ENCODE results near the gene VPS52.

Gene VPS52

DNA sequence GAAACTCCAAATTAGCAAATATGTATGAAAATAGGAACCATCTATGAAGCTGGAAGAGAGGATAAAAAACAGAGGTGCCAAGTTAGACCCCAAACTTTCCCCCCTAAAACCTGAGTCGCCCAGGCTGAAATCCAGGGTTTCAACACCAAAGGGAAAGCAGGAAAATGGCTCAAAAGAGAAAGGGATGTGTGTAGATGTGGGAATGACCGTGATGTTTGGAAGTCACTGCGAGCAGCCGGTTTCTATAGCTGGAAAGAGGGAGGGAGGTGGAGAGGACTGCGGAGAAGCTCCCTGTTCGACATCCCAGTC, 58.9 kb downstream of the VPS52 start:
- no peak for DNase-seq (ENCODE audit: extremely low read depth in 1 of 2, low read depth in 1 of 2)

DNA sequence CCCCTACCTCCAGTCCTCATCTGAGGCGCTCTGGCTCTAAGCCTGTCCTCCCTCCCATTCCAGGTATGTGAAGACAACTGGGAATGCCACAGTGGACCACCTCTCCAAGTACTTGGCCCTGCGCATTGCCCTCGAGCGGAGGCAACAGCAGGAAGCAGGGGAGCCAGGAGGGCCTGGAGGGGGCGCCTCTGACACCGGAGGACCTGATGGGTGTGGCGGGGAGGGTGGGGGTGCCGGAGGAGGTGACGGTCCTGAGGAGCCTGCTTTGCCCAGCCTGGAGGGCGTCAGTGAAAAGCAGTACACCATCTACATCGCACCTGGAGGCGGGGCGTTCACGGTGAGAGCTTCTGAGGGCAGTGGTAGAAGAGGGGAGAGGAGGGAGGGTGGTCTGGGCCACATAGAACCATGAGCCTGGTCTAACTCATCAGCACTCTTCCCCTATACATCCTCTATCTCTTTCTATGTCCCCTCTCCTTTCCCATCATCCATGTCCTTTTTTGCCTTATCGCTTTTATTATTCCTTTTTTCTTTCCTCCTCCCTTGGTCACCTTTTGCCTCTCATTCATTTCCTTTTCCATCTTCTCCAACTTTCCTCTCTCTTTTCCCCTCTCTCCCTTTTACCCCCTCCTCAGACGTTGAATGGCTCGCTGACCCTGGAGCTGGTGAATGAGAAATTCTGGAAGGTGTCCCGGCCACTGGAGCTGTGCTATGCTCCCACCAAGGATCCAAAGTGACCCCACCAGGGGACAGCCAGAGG, 59.8 kb downstream of the VPS52 start:
- no peak for DNase-seq (ENCODE audit: extremely low read depth in 1 of 2, low read depth in 1 of 2)

DNA sequence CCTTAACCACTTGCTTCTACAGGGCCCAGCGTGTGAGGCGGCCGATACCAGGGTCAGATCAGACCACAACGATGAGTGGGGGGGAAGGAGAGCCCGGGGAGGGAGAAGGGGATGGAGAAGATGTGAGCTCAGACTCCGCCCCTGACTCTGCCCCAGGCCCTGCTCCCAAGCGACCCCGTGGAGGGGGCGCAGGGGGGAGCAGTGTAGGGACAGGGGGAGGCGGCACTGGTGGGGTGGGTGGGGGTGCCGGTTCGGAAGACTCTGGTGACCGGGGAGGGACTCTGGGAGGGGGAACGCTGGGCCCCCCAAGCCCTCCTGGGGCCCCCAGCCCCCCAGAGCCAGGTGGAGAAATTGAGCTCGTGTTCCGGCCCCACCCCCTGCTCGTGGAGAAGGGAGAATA, 60.5 kb downstream of the VPS52 start:
- no peak for DNase-seq (ENCODE audit: extremely low read depth in 1 of 2, low read depth in 1 of 2)

DNA sequence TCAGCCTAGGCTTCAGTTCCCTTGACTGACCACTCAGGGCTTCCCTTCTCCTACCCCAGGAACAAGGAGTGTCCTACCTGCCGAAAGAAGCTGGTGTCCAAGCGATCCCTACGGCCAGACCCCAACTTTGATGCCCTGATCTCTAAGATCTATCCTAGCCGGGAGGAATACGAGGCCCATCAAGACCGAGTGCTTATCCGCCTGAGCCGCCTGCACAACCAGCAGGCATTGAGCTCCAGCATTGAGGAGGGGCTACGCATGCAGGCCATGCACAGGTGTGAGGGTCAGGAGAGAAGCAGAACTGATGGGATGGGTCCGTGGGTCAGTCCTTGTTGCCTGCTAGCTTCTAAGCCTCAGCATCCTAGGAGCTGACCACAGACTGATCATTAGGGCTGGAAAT, 61.8 kb downstream of the VPS52 start:
- no peak for DNase-seq (ENCODE audit: extremely low read depth in 1 of 2, low read depth in 1 of 2)

DNA sequence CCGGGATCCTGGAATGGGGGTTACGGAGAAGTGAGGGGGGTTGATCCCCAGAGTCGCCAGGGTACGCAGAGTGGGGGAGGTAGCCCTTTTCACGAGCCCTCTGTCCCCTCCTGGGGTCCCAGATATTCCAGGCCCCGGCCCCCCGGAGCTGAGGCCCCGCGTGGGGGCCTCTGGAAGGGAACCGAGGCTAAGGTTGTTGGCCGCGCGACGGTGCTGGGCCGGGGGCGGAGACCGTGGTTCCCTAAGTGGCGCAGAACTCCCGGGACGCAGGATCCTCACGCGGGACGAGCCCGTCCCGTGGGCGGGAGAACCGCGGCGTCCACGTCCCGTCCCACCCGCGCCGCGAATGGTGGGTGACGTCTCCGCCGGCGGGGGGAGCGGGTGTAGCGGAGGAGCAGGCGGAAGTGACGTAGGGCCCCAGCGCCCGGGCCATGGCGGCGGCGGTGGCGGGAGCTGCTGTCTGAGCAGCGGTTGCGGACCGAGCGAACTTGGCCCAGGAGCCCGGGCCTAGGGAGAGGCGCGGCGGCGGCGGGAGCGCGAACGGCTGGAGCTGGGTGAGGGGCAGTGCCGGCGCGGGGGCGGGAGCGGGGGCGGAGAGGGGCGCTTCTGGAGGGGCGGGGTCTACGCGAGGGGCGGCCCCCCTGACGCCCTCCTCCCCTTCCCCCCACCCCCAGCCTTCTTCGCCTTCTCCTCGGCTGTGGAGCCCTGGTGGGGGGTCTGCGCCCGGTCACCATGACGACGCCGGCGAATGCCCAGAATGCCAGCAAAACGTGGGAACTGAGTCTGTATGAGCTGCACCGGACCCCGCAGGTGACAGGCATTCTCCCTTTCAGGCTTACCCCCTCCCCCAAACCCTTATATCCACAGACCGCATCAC, 63.3 kb downstream of the VPS52 start, which contains the start of gene RING1:
TSS of gene RING1 (plus strand) at position 410 of the 877 bp plus-strand sequence. CDS start at position 733, 323 bp downstream.
- DNase-seq (ENCODE audit: extremely low read depth in 1 of 2, low read depth in 1 of 2), result peak; percentile 67 to 68

DNA sequence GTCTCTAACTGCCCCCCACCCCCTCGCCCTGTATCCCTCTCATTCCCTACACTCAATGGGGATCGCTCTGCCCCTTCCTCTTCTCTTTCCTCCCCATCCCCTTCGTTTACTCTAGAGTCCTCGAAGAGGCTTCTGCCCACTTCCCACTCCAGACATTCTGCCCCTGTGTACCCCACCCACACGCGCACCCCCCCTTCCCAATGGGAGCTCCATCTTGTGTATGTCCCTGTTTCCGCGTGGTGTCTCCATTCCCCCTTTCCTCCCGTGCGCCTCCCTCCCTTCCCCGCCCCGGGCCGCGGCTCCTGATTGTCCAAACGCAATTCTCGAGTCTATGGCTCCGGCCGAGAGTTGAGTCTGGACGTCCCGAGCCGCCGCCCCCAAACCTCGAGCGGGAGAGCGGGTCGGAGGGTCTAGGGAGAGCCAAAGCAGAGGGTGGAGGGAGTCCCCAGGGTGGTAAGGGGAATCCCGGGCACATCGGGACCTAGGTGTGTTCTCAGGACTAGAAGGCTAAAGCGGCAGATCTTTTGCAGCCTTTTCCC, 64.1 kb downstream of the VPS52 start:
- no peak for DNase-seq (ENCODE audit: extremely low read depth in 1 of 2, low read depth in 1 of 2)

DNA sequence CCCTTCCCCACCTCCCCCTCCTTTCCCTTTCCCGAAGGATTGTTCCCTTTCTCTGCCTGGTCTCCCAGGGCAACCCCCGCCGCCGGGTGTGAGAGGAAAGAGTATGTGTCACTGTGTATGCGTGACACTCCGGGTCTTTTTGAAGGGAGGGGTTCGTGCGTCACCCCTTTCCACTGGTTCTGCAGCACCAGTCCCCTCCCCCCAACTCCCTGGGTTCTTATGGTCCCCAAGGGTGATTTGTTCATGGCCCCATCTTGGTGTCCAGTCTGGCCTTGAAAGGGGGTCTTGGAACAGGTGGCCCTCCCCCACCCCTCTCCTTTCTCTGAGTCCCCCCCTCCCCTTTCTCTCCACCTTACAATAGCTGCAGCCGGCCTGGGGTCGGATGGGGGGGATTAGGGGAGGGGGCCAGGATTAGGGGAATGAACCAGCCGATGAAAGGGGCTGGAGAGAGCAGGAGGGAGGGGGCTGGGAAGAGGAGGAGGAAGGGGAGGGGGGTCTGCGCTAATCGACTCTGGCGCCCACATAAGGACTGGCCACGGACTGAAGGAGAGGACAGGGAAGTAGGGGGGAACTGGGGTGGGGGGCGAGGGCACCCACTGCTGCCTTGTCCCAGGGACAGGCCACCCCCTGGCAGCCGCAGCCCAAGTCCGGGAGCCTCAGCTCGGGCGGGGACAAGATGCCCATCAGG, 64.7 kb downstream of the VPS52 start:
- DNase-seq (ENCODE audit: extremely low read depth in 1 of 2, low read depth in 1 of 2), result no peak

DNA sequence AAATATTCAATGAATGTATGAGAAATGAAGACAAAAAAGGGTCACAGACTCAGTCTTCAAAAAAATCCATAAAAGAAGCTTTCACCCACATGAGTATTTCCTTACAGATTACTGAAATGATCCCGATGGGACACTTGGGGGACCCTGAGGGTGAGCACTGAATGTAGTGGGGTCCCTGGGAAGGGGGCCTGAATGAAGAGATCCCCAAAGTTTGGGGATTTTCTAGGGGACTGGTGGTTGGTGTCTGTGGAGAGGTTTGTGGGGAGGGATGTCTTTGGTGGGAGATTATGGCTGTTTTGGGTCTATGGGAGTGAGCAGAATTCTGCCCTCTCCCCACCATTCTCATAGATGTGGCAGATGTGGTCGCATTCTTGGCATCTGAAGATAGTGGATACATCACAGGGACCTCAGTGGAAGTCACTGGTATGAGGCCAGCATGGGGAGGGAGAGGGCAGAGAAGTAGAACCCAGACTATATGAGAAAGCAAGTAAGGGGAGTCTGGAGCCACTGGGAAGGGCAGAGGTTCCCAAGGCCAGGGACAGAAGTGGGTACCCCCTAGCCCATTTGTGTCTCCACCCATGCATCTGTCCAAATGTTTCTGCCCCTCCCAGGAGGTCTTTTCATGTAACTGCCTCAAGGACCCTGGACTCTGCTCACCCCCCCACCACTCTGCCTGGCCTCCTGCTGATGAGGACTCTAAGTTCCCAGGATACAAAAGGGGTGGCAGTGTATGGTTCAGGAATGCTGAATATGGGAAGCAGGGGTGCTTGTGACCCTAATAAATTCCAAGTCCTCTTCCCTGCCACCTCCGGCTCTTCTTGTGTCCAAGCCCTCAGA, 65.4 kb downstream of the VPS52 start:
- no peak for DNase-seq (ENCODE audit: extremely low read depth in 1 of 2, low read depth in 1 of 2)

DNA sequence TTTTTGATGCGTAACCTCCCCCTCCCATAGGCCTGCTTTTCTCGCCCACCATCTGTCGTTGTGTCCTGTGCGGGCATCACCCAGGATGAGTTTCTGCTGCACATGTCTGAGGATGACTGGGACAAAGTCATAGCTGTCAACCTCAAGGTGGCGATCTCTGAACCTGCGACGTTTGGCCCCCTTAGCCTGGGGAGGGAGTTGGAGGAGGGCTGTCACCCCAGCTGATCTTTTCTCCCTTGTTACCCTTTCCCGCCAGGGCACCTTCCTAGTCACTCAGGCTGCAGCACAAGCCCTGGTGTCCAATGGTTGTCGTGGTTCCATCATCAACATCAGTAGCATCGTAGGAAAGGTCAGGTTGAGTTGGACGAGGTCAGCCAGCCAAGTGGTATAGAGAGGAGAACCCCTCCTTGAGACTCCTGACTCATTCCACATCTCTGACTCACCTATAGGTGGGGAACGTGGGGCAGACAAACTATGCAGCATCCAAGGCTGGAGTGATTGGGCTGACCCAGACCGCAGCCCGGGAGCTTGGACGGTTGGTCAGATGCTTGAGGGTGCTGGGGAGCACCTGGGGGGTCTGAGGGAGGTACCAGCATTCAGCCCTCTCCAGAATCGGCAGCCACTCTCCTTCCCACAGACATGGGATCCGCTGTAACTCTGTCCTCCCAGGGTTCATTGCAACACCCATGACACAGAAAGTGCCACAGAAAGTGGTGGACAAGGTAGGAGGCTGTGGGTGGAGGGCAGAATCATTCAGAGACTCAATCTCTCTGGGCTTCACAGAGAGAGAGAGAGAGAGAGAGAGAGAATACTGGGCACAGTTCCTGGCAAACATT, 66.3 kb downstream of the VPS52 start:
- DNase-seq (ENCODE audit: extremely low read depth in 1 of 2, low read depth in 1 of 2), result peak; percentile 41 to 70

DNA sequence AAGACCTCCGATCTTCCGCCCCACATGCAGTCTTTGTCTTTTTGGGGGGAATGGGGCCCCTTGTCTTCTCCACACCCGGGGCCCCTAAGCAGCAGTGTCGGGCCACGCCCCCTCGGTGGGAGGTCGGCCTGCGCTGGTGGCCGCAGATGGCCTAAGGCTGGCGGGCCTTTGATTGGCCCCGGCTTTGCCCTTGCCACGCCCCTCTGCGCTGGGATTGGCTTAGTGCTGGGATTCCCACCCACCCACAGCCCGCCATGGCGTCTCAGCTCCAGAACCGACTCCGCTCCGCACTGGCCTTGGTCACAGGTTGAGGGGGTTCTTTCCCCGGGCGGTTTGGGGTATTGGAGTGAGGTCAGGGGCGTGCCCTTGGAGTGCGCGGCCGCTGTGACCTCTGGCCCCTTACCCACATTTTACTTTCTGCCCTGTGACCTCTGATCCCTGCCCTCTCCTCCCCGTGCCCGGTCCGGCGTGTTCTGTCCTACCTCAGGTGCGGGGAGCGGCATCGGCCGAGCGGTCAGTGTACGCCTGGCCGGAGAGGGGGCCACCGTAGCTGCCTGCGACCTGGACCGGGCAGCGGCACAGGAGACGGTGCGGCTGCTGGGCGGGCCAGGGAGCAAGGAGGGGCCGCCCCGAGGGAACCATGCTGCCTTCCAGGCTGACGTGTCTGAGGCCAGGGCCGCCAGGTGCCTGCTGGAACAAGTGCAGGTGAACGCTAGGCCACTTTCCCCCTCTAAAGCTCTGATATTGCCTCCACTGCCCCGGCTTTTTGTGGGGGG, 67.1 kb downstream of the VPS52 start, which contains the start of gene HSD17B8:
TSS of gene HSD17B8 (plus strand) at position 241 of the 776 bp plus-strand sequence. CDS start at position 255, 14 bp downstream.
- DNase-seq (ENCODE audit: extremely low read depth in 1 of 2, low read depth in 1 of 2), result peak; percentile 91 to 96

DNA sequence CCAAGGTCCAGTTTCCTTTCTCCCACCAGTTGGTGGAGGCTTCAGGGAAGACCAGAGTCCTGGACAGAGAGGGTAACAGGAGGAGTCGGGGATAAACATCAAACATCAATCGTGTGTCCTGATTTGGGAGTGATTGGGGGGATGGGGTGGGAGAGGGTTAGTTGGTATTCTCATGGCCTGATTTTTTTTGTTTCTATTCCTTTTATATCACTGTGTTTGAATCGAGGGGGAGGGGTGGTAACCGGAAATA, 67.6 kb downstream of the VPS52 start:
- no peak for DNase-seq (ENCODE audit: extremely low read depth in 1 of 2, low read depth in 1 of 2)

DNA sequence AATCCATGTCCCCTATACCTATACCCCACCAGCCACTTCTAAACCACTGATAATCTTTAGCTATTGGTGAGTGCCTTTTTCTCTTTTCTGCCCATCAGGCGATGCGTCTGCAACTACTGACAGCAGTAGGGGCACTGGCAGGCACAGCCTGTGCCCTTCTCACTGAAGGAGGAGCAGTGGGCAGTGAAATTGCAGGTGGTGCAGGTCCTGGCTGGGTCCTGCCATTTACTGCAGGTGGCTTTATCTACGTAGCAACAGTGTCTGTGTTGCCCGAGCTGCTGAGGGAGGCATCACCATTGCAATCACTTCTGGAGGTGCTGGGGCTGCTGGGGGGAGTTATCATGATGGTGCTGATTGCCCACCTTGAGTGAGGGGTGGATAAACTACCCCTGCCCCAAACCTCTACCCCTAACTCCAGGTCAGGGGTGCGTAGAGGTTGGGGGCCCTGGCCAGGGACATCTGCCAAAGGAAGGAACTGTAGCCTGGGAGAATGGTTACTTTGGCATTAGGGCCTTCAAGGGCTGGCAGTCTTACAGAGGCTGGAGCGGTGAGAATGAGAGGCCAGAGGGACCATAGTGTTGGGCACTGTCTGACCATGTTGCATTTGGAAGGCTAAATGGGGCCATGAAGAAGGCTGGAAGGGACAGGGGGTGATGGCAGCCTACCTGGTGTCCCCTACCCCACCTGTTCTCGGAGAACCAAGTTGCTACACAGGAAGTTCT, 68.1 kb downstream of the VPS52 start:
- DNase-seq (ENCODE audit: extremely low read depth in 1 of 2, low read depth in 1 of 2), result no peak

DNA sequence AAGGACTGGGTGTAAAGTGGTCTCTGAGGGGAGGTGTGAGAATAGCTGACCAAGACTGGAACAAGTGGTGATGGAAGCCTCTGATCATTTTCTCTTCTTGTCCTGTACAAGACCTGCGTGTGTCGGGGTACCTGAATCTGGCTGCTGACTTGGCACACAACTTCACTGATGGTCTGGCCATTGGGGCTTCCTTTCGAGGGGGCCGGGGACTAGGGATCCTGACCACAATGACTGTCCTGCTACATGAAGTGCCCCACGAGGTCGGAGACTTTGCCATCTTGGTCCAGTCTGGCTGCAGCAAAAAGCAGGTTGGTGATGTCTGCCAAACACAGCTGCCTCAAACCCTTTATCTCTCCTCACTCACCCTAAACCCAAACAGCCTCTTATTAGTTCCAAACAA, 68.9 kb downstream of the VPS52 start:
- DNase-seq (ENCODE audit: extremely low read depth in 1 of 2, low read depth in 1 of 2), result no peak

DNA sequence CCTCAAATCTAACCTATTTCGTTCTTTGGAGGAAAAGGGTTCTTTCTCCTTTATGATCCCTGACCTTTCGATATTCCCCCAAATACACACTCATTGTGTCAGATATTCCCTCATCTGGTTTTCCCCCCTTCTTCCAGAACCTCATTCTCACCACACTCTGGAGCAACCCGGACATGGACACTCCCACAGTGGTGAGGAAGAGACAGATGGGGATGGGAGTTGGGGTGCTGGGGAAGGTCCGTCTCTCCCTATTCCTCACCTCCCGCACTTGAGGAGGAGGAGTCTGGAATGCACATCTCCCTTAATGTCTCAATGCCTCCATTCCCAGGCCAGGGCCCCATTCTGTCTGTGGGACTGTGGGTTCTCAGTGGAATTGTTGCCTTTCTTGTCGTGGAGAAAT, 69.7 kb downstream of the VPS52 start:
- no peak for DNase-seq (ENCODE audit: extremely low read depth in 1 of 2, low read depth in 1 of 2)

DNA sequence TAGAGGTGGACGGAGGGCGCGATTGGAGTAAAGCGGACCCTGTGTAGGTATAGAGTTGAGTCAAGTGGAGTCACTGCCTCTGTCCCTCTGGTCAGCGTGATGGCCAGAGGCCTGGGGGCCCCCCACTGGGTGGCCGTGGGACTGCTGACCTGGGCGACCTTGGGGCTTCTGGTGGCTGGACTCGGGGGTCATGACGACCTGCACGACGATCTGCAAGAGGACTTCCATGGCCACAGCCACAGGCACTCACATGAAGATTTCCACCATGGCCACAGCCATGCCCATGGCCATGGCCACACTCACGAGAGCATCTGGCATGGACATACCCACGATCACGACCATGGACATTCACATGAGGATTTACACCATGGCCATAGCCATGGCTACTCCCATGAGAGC, 70.5 kb downstream of the VPS52 start:
- DNase-seq (ENCODE audit: extremely low read depth in 1 of 2, low read depth in 1 of 2), result no peak

Measured in stimulated activated CD8-positive, alpha-beta memory T cell treated with anti-CD3 and anti-CD28 coated beads, Interleukin-7, amount 100 ng/mL, for 48 hours (primary cell).